Stimulated activated naive CD4-positive, alpha-beta T cell (primary cell): Measurements from ENCODE around the gene CDH4.
"Not testable (repeated sequence)": the region's sequence is repeated elsewhere in the genome, so short reads cannot be mapped to it uniquely, and the experiment has no call there.

Source experiments
- DNase-seq, 6 experiments: peaks; one replicate each; lab custom pipeline; 2025; lab: John Stamatoyannopoulos, UW

The CDH4 gene

DNA sequence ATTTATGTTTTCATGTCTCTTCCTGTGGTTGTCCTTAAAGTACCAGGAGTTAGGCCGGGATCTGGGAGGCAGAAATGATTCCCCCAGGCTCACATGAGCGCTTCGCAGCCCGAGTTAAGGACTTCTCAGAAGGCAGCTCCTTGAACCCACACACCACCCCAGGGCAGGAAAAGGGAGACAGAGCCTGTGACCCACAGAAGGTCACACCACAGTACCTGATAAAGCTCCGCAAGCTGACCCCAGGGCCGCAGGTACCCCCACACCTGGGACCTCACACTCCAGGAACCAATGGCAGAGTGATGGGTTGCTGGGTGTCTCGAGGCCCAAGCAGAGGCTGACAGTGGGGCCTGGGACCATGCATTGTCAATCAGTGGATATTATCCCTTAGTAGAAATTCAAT is 207.6 kb downstream of the CDH4 start:
- DNase-seq, result no peak

DNA sequence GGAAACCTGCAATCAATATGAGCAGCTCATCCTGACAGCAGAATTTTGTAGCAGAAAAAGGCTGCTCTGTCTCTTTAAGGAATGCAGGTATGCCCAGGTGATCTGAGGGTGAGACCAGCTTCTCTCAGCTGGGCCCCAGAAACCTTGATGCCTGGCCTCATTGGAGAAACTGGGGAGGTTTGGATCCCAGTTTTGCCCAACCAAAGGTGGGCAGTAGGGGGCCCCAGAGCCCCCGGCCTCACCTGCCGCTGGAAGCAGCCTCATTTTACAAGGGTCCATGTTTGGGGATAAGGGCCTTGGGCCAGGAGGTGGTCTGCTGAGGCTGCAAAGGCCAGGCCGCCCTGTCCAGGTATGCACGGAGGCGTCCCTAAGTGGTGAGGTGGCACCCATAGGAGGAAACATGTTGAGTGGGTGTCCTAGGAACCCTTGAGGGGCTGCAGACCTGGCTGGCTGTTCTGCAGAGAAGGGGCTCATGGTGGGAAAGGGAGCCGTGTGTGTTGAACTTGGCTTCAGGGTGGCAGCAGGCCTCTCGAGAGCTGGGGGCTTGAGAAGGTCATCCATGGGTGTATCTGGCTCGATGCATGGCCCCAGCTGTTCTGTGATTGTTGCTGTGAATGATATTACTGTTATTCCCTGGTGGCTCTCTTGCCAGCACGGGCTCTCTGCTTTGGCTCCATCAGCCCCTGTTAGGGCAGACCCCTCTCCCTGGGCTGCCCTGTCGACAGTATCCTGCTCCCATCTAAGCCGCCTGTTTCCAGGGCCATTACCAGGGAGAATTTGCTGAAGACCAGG is 208.4 kb downstream of the CDH4 start:
- no peak for DNase-seq

DNA sequence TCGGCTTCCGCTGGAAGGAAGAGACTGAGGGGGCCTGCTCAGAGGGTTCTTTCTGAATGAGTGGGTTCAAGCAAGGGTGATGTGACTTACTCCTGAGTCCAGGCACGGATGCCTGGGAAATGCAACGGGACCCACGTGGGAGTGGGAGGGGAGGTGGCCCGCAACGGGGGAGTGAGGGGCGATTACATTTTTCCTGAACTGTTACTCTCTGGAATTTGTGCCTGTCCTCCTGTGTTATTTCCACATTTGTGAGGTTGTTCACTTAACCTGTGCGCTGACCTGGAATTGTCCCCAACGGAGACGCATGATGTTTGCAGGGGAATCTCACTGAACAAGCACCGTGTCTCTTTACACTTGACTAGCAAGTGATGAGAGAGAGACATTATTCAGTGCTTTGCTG is 209.4 kb downstream of the CDH4 start:
- DNase-seq, result no peak

DNA sequence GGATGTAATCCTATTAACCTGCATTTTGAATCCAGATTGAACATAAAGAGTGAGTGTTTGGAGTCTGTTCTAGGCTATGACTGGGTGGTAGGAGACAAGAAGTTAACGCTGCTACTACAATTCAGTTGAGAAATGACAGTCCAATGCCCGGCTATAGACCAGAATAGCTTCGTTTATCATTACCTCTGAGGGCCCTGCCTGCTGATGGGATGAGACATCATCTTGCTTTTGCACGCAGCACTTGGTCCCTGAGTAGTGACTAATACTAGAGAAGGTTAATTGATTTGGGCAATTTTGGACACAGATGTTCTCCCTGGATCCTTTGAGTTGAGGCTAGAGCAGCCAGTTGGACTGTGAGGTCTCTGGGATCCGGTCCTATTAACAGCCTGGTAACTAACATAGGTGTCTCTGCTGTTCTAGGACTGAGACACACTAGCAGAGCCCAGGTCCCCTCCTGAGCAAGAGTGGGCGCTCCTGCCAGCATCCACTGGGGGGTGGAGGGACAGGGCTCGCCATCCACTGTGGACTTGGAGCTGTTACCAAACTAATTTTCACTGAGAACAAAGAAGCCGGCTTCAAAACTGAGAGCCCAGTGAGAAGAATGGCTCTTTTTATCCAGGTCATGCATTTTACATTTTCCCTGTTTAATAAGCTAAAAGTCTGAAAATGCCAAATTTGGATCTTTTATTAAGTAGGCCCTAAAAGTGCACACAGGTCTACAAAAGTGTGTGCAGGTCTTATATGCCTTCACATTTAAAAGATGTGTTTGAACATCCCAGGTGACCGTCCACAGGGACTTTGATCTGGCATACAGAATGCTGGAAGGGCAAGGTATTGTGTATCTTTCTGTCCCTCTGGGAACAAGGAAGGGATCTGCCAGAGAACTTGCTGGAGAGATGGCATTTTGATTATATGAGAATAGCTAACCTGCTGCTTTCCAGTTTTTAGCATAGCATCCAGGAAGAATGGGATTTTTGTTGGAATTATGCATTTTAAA is 212.5 kb downstream of the CDH4 start:
- DNase-seq, result no peak

DNA sequence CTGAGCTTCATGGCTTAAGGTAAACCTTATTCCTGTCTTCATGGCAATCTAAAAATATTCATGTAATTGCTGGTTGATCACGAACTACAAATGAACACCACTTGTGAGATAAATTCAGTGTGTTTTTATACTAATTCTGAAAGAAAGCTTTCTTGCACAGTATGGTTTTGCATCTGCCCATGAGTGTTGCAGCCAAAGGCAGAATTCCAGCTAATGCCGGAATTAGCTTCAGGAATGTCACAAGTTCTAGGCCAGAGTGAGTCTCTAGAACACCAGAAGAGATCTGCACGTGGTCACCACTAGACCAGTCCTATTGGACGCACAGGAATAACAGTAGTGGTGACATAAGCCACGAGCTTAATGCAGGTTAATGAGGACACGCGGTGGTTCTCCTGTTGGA is 223.7 kb downstream of the CDH4 start:
- no peak for DNase-seq

DNA sequence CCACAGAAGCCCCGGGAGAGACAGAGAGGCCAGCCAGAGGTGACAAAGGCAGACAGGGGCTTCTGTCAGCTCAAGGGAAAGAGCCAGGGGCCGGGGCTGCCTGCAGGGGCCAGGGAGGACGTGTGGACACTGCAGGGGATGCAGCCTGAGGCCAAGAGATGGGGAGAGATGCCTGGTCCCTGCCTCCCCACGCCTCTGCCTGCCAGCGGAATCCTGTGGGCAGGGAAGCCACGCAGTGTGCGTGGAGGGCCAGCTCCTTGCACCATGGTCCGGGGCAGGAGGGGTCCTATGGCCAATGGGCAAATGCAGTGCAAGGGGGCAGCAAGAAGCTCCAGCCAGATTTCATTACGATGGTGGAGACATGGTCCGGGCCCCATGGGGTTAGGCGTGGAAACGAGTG is 224.9 kb downstream of the CDH4 start:
- no peak for DNase-seq

DNA sequence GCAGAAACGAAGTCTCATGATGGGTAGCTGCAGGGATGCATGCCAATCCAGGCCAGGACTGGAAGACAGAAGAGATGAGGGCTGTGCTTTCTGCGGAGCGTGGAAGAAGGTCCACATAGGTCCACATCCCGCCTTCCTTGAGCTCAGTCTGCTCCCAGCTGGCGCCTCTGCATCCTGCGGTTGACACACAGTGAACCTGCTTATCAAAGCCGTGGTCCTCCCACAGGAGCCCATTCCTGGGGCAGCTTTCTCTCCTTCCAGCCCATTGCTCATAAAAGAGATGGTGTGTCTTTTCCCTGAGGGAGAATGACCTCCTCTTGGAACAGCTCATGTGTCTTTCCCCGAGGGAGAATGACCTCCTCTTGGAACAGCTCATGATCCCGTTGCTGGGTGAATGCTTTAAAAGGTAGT is 225.4 kb downstream of the CDH4 start:
- DNase-seq, result no peak

DNA sequence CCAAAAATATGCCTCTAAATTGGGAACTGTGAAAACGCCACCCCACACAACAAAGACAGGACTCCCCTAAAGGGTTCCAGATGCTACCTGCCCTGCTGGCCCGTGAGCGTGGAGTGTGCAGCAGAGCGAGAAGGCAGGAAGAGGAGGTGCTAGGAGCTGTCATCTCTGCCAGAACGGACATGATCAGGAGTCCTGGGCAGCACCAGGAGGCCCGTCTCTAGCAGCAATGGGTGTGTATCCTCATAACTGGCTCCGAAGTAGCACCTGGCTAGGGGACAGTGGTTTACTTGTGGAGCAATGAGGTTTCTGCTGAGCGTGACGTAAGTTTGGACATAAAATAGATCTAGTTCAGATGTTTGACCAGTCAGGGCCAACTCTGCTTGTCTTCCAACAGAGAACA is 226.0 kb downstream of the CDH4 start:
- no peak for DNase-seq

DNA sequence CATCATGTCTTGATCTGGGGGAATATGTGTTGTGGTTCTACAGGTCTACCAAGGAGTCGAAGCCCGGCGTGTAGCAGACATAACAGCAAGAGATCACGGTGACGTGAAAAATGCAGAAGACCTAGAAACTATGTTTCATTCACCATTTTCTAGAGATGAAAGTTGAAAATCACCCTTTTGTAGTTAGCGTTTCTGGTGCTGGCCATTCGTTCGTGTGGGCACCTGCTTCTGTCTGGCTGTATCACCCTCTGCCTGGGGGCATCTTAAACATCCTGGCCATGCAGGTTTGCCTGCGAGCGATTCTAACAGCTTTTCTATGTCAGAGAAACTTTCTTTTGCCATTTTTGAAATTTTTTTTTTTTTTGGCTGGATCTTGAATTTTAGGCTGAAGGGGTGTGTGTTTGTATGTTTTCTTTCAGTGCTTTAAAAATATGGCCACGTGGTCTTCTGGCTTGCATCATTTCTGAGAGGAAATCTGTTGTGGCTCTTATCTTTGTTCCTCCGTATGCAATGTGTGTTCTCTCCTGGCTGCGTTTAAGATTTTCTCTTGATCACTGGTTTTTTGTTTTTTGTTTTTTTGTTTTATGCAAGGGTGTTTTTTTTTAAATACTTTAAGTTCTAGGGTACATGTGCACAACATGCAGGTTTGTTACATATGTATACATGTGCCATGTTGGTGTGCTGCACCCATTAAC is 226.7 kb downstream of the CDH4 start:
- DNase-seq, result no peak

DNA sequence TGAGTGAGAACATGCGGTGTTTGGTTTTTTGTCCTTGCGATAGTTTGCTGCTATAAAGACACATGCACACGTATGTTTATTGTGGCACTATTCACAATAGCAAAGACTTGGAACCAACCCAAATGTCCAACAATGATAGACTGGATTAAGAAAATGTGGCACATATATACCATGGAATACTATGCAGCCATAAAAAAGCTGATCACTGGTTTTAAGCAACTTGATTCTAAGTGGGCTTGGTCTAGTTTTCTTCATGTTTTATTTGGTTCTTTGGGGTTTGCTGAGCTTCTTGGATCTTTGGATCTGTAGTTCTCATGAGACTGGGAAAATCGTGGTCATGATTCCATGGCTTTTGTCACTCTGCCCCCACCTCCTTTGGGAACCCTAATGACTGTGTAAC is 227.4 kb downstream of the CDH4 start:
- DNase-seq, result not testable (repeated sequence)

DNA sequence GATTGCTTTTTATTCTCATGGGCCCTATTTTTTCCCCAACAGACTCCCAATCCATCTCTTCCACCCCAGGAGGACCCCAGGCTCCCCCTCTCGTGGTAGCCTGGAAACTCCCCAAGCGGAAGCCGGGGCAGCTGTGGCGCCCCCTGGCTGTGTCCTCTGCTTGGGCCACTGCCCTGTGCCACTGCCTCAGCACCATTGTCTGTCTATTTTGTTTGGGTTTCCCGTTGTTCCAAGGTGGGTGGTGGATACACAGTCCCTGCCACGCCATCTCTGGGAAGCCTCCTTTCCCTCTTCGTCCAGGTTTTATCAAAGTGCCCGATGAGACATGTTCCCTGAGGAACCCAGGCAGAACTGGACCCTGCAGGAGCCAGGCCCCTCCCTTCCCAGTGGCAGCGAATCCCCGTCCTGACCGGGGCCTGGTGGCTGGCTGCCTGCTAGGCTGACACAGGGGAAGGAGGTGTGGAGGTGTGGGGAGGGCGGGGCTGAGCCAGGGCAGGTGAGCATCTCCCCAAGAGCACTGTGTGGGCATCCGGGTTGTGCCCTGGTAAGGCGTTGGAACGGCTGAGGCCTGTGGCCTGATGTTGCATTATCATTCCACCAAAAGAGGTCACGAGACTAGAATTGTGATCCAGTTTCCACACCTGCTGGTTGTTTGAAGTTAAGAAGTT is 228.2 kb downstream of the CDH4 start:
- no peak for DNase-seq

DNA sequence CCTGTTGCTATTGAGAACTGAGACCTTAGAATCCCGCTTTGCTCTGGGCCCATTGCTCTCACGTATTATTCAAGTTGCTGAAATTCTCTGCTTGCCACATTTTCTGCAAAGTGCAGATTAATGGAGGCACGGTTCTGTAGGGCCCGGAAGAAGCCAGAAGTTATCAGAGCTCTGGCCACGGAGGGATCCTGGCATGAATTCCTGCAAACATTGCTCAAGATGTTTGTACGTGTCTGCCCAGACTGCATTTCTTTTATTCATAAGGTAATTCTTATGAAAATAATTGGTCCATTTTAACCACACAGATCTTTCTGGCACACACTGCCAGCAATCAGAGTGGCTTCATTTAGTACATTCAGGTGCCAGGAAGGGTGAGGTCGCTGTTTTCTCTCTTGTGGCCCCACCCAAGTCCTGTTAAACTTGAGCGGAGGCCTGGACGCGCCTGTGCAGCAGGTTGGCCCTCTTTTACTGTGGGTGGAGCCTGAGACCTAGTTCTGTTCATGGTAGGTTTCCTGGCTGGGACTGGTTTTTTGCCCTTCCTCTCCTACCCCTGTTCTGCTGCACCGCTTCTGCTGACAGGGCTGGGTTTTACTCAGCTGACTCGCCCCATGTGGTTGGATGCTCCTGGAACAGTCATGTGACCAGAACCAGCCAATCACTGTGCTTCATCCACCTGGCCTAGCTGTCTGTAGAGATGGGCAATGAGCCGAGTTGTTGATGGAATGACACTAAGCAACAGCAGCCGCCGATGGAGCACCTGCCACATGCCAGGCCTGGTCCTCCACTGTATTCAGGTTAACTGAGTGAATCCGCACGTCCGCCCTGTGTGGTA is 230.2 kb downstream of the CDH4 start:
- DNase-seq, result no peak

DNA sequence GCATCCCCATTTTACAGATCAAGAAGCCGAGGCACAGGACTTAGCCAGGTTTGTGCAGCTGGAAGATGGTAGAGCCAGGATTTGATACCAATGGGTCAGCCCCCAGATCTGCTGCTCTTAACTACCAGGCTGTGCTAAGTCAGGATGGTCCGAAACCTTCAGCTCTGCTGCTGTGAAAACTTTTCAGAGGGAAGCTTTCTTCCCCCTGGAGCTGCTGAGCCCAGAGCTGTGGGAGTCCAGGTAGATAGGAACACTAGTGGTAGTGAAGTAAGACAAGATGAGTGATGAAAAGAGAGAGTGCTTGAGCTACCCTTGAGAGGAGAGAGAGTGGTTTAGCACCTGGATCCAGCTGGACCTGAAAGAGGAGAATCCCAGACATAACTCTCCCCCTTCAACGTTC is 230.8 kb downstream of the CDH4 start:
- DNase-seq, result no peak

DNA sequence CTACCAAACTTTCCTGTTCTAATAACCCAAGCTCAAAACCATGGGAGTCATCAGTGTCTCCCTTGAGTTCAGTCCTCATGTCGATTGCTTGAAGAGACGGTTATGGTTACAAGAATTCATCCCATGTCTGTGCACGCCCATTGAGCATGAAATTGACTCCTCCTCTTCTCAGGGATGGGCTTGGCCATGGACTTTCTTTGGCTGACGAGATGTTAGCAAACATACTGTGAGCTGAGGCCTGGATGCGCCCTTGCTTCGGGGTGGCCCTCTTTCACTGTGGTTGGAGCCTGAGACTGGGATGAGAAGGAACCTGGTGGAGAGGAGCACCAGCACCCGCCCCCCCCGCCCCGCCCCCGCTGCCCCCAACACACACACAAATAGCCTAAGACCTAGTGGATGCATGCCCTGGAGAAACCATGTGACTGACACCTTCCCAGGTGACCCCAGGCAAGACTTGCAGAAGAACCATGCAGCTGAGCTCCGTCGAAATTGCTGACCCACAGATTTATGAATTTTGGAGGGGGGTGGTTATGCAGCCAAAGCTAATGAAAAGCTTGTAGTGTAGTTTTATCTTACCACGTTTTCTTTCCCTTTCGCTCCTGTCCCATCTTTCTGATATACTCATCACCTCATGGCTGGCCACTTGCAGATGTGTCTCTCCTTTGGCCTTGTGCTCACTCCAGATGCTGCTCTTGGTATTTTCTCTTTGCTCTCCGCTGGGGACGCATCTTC is 231.4 kb downstream of the CDH4 start:
- no peak for DNase-seq

DNA sequence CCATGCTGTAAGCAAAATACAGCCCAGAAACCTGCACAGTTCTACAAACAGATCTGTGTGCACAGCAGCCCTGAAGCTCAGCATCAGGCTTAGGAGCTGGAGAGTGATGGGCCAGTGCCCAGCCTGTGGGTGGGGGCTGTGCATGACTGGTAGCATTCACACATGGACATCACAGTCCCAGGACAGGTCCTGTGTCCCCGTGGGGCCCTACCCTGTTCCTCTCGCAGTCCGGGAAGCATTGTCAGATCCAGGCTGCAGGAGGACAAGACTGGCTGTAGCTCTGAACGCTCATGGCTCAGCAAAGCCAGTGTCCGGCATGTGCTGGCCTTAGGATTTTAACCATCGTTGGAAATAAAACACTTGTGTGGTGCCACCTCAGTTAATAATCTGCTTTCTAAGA is 234.1 kb downstream of the CDH4 start:
- no peak for DNase-seq

DNA sequence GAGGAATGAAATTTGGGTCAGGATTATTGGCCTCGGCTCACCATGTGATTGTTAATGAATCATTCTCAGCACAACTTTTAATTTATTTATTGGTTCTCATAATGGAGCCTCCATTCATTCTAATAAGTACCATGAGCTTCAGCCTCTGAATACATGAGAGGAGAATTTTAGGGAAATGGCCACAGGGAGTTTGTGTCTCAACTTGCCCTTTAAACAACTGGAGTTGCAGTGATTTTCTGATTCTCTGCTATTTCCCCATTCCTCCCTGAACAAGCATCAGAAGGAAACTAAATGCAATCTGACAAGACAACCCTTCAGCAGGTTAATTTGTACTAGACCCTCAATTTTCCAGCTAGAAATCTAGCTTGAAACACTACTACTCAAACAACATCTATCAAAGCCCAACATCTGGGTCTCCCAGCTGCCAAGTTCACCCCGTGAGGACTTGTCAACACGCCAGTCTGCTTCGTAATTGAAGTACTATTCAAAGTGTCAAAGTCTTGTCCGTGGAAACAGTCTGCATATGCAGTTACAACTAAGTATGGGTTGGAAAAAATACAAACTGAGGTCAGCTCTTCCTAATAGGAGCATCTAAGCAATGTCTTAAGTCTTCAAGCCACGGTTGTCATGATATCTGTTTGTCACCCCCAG is 235.4 kb downstream of the CDH4 start:
- DNase-seq, result no peak

DNA sequence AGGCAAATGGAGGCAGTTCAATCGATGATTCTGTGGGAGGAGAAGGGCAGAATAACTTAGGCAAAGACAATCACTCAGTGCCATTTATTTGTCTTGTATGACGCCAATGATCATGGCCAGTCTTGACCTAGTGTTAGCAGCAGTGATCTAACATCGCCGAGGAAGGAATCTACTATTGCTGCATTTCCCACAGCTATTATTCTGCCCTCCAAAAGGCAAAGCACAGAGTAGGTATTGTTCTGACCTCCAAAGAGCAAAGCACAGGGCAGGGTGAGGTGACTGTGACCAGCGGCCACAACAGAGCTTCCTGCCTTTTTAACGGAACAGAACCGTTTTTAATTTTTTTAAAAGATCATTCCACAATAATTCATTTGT is 235.9 kb downstream of the CDH4 start:
- DNase-seq, result no peak

DNA sequence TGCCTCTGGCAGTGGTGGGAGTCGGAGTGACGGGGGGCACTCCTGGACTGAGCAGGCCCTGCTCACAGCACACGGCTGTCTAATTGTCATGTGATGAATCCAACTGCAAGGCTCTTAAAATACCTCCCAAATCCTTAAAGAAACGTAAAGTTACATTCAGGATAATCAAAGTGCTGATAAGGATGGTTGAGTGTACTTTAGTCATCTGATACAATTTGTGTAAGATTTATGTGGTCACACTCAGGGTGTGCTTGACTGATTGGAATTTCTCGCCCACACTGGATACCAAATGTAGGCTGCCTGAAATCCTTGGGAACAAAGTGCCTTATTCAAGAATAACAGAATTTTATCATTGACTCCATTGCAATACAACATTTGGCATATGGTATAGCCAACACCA is 238.7 kb downstream of the CDH4 start:
- no peak for DNase-seq

DNA sequence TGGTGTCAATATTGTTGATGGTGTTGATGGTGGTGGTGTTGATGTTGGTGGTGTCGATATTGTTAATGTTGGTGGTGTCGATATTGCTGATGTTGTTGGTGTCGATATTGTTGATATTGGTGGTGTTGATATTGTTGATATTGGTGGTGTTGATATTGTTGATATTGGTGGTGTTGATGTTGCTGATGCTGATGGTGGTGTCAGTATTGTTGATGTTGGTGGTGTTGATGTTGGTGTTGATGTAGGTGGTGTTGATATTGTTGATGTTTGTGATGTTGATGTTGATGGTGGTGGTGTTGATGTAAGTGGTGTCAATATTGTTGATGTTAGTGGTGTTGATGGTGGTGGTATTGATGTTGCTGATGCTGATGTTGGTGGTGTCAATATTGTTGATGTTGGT is 240.0 kb downstream of the CDH4 start:
- DNase-seq, result no peak

DNA sequence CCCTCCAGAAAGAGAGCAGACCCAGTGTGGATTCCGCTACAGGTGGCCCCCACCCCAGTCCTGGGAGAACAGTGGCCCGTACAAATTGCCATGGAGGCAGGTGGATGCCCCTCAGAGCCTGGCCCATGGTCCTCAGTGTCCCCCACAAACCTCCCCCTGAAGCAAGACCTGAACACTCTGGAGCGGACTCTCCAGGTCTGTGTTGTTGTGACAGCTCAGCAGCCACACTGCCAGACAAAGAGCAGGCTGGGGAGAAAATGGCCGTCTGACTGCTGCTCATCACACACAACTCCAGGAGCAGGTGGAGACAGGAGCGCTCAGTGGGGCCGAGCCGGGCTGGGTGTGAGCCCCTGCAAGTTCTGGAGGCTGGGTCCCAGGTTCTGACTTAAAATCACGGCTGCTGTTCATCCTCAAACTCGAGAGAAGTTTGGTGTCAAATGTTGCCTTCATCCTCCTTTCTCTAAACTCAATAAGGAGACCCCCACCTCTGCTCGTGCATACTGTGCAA is 241.8 kb downstream of the CDH4 start:
- DNase-seq, result no peak
